Endodermal cell (in vitro differentiated cells): ENCODE measurements around the gene ABCG1. TPM values are rescaled to one million over a fixed set of nuclear protein-coding genes. Genes with fewer than 3 reads are reported as not detected.

Experiments used
- DNase-seq: peaks from one replicate; pipeline ENCODE4 v3.0.0-alpha.2; 2017
- H3K27ac ChIP-seq: 2 replicates; pipeline ENCODE4 v1.5.1; 2013; ENCODE audit warnings: mild to moderate bottlenecking, low read depth, low read length, moderate library complexity
- H3K27me3 ChIP-seq: 2 replicates; pipeline ENCODE4 v1.6.1; 2013; ENCODE audit warnings: mild to moderate bottlenecking, low read length, moderate library complexity; ENCODE audit not compliant: insufficient read depth, control insufficient read depth, poor library complexity, severe bottlenecking
- H3K36me3 ChIP-seq: 2 replicates; pipeline ENCODE4 v1.7.0; 2013; ENCODE audit warnings: mild to moderate bottlenecking, low read length, moderate library complexity; ENCODE audit not compliant: control insufficient read depth, insufficient read depth
- H3K4me1 ChIP-seq: one replicate; pipeline ENCODE4 v1.7.0; 2013; ENCODE audit warnings: low read length; ENCODE audit not compliant: control insufficient read depth, insufficient read depth
- H3K4me3 ChIP-seq: 2 replicates; pipeline ENCODE4 v1.5.1; 2013; ENCODE audit warnings: mild to moderate bottlenecking, low read length, moderate library complexity
- H3K9ac ChIP-seq: 2 replicates; pipeline ENCODE4 v1.6.1; 2013; ENCODE audit warnings: mild to moderate bottlenecking, low read length, moderate library complexity; ENCODE audit not compliant: poor library complexity, severe bottlenecking; ENCODE audit errors: extremely low read depth
- H3K9me3 ChIP-seq: 2 replicates; pipeline ENCODE4 v1.6.1; 2013; ENCODE audit warnings: mild to moderate bottlenecking, low read length, moderate library complexity; ENCODE audit not compliant: control insufficient read depth
- H3K27ac Mint-ChIP-seq: 2 replicates; pipeline ENCODE4 v1.8.0; 2020; ENCODE audit warnings: mixed read lengths
- H3K27me3 Mint-ChIP-seq: 2 replicates; pipeline ENCODE4 v1.8.0; 2021; ENCODE audit warnings: mild to moderate bottlenecking, mixed read lengths; ENCODE audit not compliant: insufficient read depth
- H3K36me3 Mint-ChIP-seq: 2 replicates; pipeline ENCODE4 v1.8.0; 2020; ENCODE audit warnings: low read depth, mixed read lengths
- H3K4me1 Mint-ChIP-seq: 2 replicates; pipeline ENCODE4 v1.8.0; 2020; ENCODE audit warnings: mixed read lengths
- H3K4me3 Mint-ChIP-seq: 2 replicates; pipeline ENCODE4 v1.8.0; 2020; ENCODE audit warnings: mild to moderate bottlenecking, moderate library complexity, mixed read lengths
- H3K9me3 Mint-ChIP-seq: 2 replicates; pipeline ENCODE4 v1.8.0; 2020; ENCODE audit warnings: mild to moderate bottlenecking, mixed read lengths
- CTCF ChIP-seq: fragments of 200-600 bp; sonication (generic); conservative IDR thresholded peaks from 2 replicates; pipeline ENCODE4 v1.5.0; 2021; ENCODE audit warnings: antibody characterized with exemption, mild to moderate bottlenecking
- WGBS, 2 experiments: methylation state at CpG; one replicate each; pipeline versions ENCODE4 v1.1.5 to v1.1.7; 2013; ENCODE audit warnings: missing lambda C conversion rate in 2 of 2, mixed read lengths in 1 of 2; ENCODE audit not compliant: insufficient coverage in 1 of 2, insufficient read length in 1 of 2; 5-methylcytosine and 5-hydroxymethylcytosine counted together
- total RNA-seq, 2 donors: library from RNA; stranded (reverse); fragmentation: NEBNext Ultra II Directional in 1 of 2; extraction: Animal tissue kit (Norgen Biotek cat#: 25700) in 1 of 2; gene quantifications; 2 replicates in 1 of 2; 3 replicates in 1 of 2; pipeline ENCODE4 v1.2.1, GENCODE V29; 2021

Gene ABCG1
- total RNA-seq, 2 donors from 2014 or later, result 1.6 to 5.4 TPM

- Mint-ChIP-seq H3K27ac (no peak overlapping the region), H3K4me3 (no peak overlapping the region), H3K9me3 (peaks cover 2% of the 10 kb centered on the region), H3K36me3 (no peaks in the 10 kb centered on the region), H3K4me1 (peaks cover 13% of the 10 kb centered on the region), H3K27me3 (no peaks in the 10 kb centered on the region)
- Histone ChIP-seq H3K4me3 (no peak overlapping the region), H3K4me1 (peaks cover 3% of the 10 kb centered on the region), H3K27ac (no peak overlapping the region), H3K9me3 (no peaks in the 10 kb centered on the region), H3K9ac (no peak overlapping the region), H3K36me3 (no peaks in the 10 kb centered on the region), H3K27me3 (no peaks in the 10 kb centered on the region)
- no peak for TF ChIP-seq CTCF
- whole genome bisulfite sequencing, 2 experiments, result 89 to 95% methylated on average over 7 to 8 of the region's 8 CpGs
- DNase-seq, result peak; percentile 11
Observed at GRCh38 chr21:42320791-42321190, 101.9 kb downstream of the ABCG1 start.

- DNase-seq, result peak; percentile 32
- Mint-ChIP-seq H3K27ac (no peak overlapping the region), H3K9me3 (peaks cover 2% of the 10 kb centered on the region), H3K4me3 (no peak overlapping the region), H3K4me1 (peaks cover 12% of the 10 kb centered on the region), H3K27me3 (no peaks in the 10 kb centered on the region), H3K36me3 (no peaks in the 10 kb centered on the region)
- H3K4me3 ChIP-seq, result no peak overlapping the region
- H3K4me1 ChIP-seq, result peaks cover 3% of the 10 kb centered on the region
- WGBS, 2 experiments, result 96 to 100% methylated on average over 5 to 10 of the region's 10 CpGs
- H3K9ac ChIP-seq, result no peak overlapping the region
- TF ChIP-seq CTCF, result no peak
- no peaks in the 10 kb centered on the region for H3K36me3 ChIP-seq
- H3K27ac ChIP-seq, result no peak overlapping the region
- no peaks in the 10 kb centered on the region for H3K9me3 ChIP-seq
- H3K27me3 ChIP-seq, result no peaks in the 10 kb centered on the region
Observed at GRCh38 chr21:42321231-42321630, 102.3 kb downstream of the ABCG1 start.

GRCh38 chr21:42321845-42322244 lies 102.9 kb downstream of the ABCG1 start:
- Mint-ChIP-seq H3K4me3 (no peak overlapping the region), H3K27me3 (no peaks in the 10 kb centered on the region), H3K36me3 (no peaks in the 10 kb centered on the region), H3K9me3 (peaks cover 2% of the 10 kb centered on the region), H3K4me1 (peaks cover 8% of the 10 kb centered on the region), H3K27ac (no peak overlapping the region)
- Histone ChIP-seq H3K4me1 (peaks cover 3% of the 10 kb centered on the region), H3K27me3 (no peaks in the 10 kb centered on the region), H3K4me3 (no peak overlapping the region), H3K9ac (no peak overlapping the region), H3K9me3 (no peaks in the 10 kb centered on the region), H3K27ac (no peak overlapping the region), H3K36me3 (no peaks in the 10 kb centered on the region)
- no peak for TF ChIP-seq CTCF
- peak; percentile 15 for DNase-seq
- 92 to 96% methylated on average over 3 to 4 of the region's 4 CpGs for WGBS, 2 experiments
